Mesodermal cell (in vitro differentiated cells): ENCODE data around the gene SELENOM.

Experiments
- H3K27ac ChIP-seq: 2 replicates; pipeline ENCODE4 v1.7.0; 2013; ENCODE audit warnings: mild to moderate bottlenecking, low read depth, low read length, moderate library complexity; ENCODE audit not compliant: severe bottlenecking
- H3K36me3 ChIP-seq: 2 replicates; pipeline ENCODE4 v1.7.1; 2013; ENCODE audit warnings: mild to moderate bottlenecking, low read length, moderate library complexity; ENCODE audit not compliant: control insufficient read depth, insufficient read depth
- H3K4me1 ChIP-seq: one replicate; pipeline ENCODE4 v1.7.1; 2013; ENCODE audit warnings: mild to moderate bottlenecking, low read length; ENCODE audit not compliant: insufficient read depth, control insufficient read depth, poor library complexity, severe bottlenecking
- H3K4me3 ChIP-seq: 2 replicates; pipeline ENCODE4 v1.7.0; 2013; ENCODE audit warnings: low read length, control low read depth, mild to moderate bottlenecking; ENCODE audit not compliant: insufficient read depth, poor library complexity, severe bottlenecking; ENCODE audit errors: extremely low read depth
- H3K9me3 ChIP-seq: 2 replicates; pipeline ENCODE4 v1.7.1; 2013; ENCODE audit warnings: mild to moderate bottlenecking, low read length, moderate library complexity; ENCODE audit not compliant: control insufficient read depth
- WGBS, 2 experiments: methylation state at CpG; one replicate each; pipeline ENCODE4 v1.1.5; 2013; ENCODE audit warnings: missing lambda C conversion rate in 2 of 2; ENCODE audit not compliant: insufficient coverage in 2 of 2; 5-methylcytosine and 5-hydroxymethylcytosine counted together

Gene SELENOM

GRCh38 chr22:31106001-31106571 lies 1.3 kb downstream of the SELENOM start:
- H3K4me1 ChIP-seq, result peaks cover 12% of the 10 kb centered on the region
- no peak overlapping the region for H3K27ac ChIP-seq
- 86 to 90% methylated on average over 2 to 3 of the region's 4 CpGs for WGBS, 2 experiments
- no peaks in the 10 kb centered on the region for H3K9me3 ChIP-seq
- H3K36me3 ChIP-seq, result peaks cover 19% of the 10 kb centered on the region
- no peak overlapping the region for H3K4me3 ChIP-seq

GRCh38 chr22:31105282-31105929 lies 2.0 kb downstream of the SELENOM start:
- Histone ChIP-seq H3K36me3 (peaks cover 23% of the 10 kb centered on the region), H3K9me3 (no peaks in the 10 kb centered on the region), H3K27ac (no peak overlapping the region), H3K4me3 (no peak overlapping the region), H3K4me1 (peaks cover 12% of the 10 kb centered on the region)
- 67 to 77% methylated on average over 6 to 11 of the region's 11 CpGs for WGBS, 2 experiments

- 24 to 25% methylated on average over 23 to 30 of the region's 35 CpGs for WGBS, 2 experiments
- H3K36me3 ChIP-seq, result peaks cover 28% of the 10 kb centered on the region
- H3K27ac ChIP-seq, result no peak overlapping the region
- no peaks in the 10 kb centered on the region for H3K9me3 ChIP-seq
- H3K4me1 ChIP-seq, result peaks cover 12% of the 10 kb centered on the region
- no peak overlapping the region for H3K4me3 ChIP-seq
These were observed 2.5 kb downstream of the SELENOM start for GRCh38 chr22:31104869-31105268.

- whole genome bisulfite sequencing, 2 experiments, result 93 to 95% methylated on average over 21 to 23 of the region's 33 CpGs
- no peak overlapping the region for H3K27ac ChIP-seq
These were observed 3.3 kb downstream of the SELENOM start for GRCh38 chr22:31103899-31104694.

GRCh38 chr22:31103111-31103510 lies 4.3 kb downstream of the SELENOM start:
- Histone ChIP-seq H3K36me3 (peaks cover 46% of the 10 kb centered on the region), H3K9me3 (no peaks in the 10 kb centered on the region), H3K4me3 (no peak overlapping the region), H3K4me1 (peaks cover 12% of the 10 kb centered on the region), H3K27ac (peak overlapping the region; percentile 81)
- WGBS, 2 experiments, result 94 to 100% methylated on average over 2 of the region's 2 CpGs

More at GRCh38 chr22:31103899-31104694, 3.3 kb downstream of the SELENOM start:
- Histone ChIP-seq H3K36me3 (peaks cover 36% of the 10 kb centered on the region), H3K4me3 (no peak overlapping the region), H3K9me3 (no peaks in the 10 kb centered on the region), H3K4me1 (peaks cover 12% of the 10 kb centered on the region)

GRCh38 chr22:31102441-31103081 lies 4.8 kb downstream of the SELENOM start:
- Histone ChIP-seq H3K4me1 (peaks cover 12% of the 10 kb centered on the region), H3K36me3 (peaks cover 51% of the 10 kb centered on the region), H3K27ac (peak overlapping the region; percentile 81), H3K4me3 (no peak overlapping the region), H3K9me3 (no peaks in the 10 kb centered on the region)
- 81 to 90% methylated on average over 6 to 8 of the region's 8 CpGs for WGBS, 2 experiments

GRCh38 chr22:31100762-31101525 lies 6.4 kb downstream of the SELENOM start:
- WGBS, 2 experiments, result 96 to 98% methylated on average over 11 to 13 of the region's 18 CpGs
- H3K4me3 ChIP-seq, result no peak overlapping the region
- H3K27ac ChIP-seq, result no peak overlapping the region
- no peaks in the 10 kb centered on the region for H3K9me3 ChIP-seq
- H3K36me3 ChIP-seq, result peaks cover 62% of the 10 kb centered on the region
- peaks cover 12% of the 10 kb centered on the region for H3K4me1 ChIP-seq

- WGBS, 2 experiments, result 94 to 95% methylated on average over 16 to 23 of the region's 34 CpGs
- peaks cover 71% of the 10 kb centered on the region for H3K36me3 ChIP-seq
- H3K4me3 ChIP-seq, result no peak overlapping the region
- no peaks in the 10 kb centered on the region for H3K9me3 ChIP-seq
- peaks cover 12% of the 10 kb centered on the region for H3K4me1 ChIP-seq
- H3K27ac ChIP-seq, result no peak overlapping the region
These were observed 7.3 kb downstream of the SELENOM start for GRCh38 chr22:31099841-31100761.

GRCh38 chr22:31099386-31099785 lies 8.0 kb downstream of the SELENOM start:
- H3K4me3 ChIP-seq, result no peak overlapping the region
- no peaks in the 10 kb centered on the region for H3K9me3 ChIP-seq
- H3K36me3 ChIP-seq, result peaks cover 73% of the 10 kb centered on the region
- WGBS, 2 experiments, result 90 to 100% methylated on average over 6 of the region's 6 CpGs
- H3K4me1 ChIP-seq, result peaks cover 12% of the 10 kb centered on the region
- no peak overlapping the region for H3K27ac ChIP-seq
